PFSK-1 (cell line): ENCODE data around the gene HEXA.

ENCODE experiments used
- FOXP2 ChIP-seq: optimal IDR thresholded peaks from 2 replicates; pipeline ENCODE3; 2011; ENCODE audit warnings: borderline replicate concordance, control low read depth, inconsistent platforms; ENCODE audit not compliant: insufficient read depth; ENCODE audit errors: extremely low read length, extremely low read depth
- POLR2AphosphoS5 ChIP-seq: IDR thresholded peaks from 2 replicates; pipeline ENCODE4 v1.6.1; 2012; ENCODE audit warnings: low read depth, mild to moderate bottlenecking, control low read depth, low read length, moderate library complexity
- SIN3A ChIP-seq: IDR thresholded peaks from 2 replicates; pipeline ENCODE4 v1.6.1; 2012; ENCODE audit warnings: mild to moderate bottlenecking, low read length, moderate library complexity, borderline replicate concordance; ENCODE audit not compliant: insufficient read depth
- TAF1 ChIP-seq: IDR thresholded peaks from 2 replicates; pipeline ENCODE4 v1.6.1; 2012; ENCODE audit warnings: low read length, control low read depth, borderline replicate concordance; ENCODE audit not compliant: insufficient read depth
- TF ChIP-seq, protein P1 (sequence below), 2 experiments: IDR thresholded peaks; 2 replicates each; pipeline versions ENCODE4 v1.6.1 to v1.8.0; 2011 to 2012; ENCODE audit warnings: low read depth in 2 of 2, low read length in 2 of 2, control low read depth in 1 of 2, inconsistent platforms in 1 of 2, mild to moderate bottlenecking in 1 of 2, moderate library complexity in 1 of 2; ENCODE audit not compliant: insufficient read depth in 1 of 2

HEXA gene

DNA sequence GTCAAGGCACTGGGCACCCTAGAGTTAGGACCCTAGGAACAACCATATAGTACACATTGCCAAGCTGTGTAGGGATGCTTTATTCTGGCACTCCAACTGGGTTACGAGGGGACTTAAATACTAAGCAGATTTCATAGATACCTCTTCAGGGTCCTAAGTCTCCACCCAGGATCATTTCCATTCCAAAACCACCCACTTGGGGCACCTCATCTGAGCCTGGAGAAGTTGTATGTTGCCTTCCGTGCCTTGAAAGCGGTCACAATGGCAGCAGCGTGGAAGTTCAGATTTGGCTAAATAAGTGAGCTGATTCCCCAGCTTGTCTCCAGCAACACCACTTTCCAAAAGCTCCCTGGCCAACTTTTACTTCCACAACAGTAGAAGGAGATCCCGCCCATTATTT, 26.9 kb upstream of the HEXA start:
- TF ChIP-seq SIN3A, result no peak
- TF ChIP-seq POLR2AphosphoS5, result no peak
- no peak for TF ChIP-seq TAF1
- TF ChIP-seq FOXP2, result no peak
- TF ChIP-seq, protein P1, sequence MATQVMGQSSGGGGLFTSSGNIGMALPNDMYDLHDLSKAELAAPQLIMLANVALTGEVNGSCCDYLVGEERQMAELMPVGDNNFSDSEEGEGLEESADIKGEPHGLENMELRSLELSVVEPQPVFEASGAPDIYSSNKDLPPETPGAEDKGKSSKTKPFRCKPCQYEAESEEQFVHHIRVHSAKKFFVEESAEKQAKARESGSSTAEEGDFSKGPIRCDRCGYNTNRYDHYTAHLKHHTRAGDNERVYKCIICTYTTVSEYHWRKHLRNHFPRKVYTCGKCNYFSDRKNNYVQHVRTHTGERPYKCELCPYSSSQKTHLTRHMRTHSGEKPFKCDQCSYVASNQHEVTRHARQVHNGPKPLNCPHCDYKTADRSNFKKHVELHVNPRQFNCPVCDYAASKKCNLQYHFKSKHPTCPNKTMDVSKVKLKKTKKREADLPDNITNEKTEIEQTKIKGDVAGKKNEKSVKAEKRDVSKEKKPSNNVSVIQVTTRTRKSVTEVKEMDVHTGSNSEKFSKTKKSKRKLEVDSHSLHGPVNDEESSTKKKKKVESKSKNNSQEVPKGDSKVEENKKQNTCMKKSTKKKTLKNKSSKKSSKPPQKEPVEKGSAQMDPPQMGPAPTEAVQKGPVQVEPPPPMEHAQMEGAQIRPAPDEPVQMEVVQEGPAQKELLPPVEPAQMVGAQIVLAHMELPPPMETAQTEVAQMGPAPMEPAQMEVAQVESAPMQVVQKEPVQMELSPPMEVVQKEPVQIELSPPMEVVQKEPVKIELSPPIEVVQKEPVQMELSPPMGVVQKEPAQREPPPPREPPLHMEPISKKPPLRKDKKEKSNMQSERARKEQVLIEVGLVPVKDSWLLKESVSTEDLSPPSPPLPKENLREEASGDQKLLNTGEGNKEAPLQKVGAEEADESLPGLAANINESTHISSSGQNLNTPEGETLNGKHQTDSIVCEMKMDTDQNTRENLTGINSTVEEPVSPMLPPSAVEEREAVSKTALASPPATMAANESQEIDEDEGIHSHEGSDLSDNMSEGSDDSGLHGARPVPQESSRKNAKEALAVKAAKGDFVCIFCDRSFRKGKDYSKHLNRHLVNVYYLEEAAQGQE (IDR thresholded peaks at IDR 0.05; ENCODE audit: insufficient read depth in 1 of 2, low read depth in 2 of 2, low read length in 2 of 2), result no peak

DNA sequence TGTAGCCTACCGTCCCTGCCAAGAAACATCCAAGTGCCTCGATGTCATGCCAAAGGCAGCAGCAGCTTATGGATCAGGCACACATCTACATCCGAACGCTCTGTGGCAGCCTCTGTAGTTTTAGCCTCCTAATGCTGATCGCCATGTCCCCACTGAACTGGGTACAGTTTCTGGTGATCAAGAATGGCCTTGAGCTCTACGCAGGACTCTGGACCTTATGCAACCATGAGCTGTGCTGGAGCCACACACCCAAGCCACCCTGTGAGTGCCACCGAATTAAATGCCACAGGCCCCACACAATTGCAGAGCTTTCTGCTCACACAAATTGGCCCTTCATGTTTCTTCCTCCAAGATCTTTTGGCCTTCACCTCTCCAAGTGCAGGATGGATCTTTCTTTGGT, 22.8 kb upstream of the HEXA start:
- TF ChIP-seq FOXP2 (no peak), SIN3A (no peak), TAF1 (no peak), POLR2AphosphoS5 (no peak)
- TF ChIP-seq, protein P1 (IDR thresholded peaks at IDR 0.05; ENCODE audit: insufficient read depth in 1 of 2, low read depth in 2 of 2, low read length in 2 of 2), result no peak

DNA sequence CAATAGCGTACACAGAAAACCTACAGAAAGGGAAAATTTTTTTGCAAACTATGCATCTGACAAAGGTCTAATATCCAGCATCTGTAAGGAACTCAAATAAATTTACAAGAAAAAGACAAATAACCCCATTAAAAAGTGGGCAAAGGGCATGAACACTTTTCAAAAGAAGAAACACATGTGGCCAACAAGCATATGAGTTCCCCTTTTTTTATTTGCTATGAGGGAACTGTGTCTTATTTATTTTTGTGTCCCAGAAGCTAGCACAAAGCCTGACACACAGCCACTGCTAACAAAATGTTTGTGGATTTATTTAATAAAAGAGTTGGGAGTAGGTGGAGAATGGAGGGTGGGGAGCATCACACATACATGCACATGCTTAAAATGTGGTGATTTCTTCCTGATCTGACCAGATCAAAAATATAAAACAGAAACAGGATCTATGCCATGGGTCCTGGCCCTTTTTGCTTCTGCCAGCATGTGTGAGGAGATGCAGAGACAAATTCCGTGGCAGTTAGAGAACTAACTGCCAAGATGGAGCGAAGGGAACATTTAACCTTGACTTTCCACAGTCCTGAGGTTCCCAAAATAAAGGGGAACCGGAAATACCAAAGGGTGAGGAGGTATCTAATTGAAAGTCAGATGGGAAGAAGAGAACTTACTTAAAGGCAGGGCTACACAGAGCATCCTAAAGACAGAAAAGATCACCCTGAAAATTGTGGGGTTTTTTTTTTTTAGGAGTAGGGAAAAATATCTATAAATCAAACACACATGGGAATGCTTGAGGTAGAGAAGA, 22.2 kb upstream of the HEXA start, which contains the start of gene TMEM202:
Gene TMEM202 (plus strand): TSS at position 510 of the 793 bp plus-strand sequence. CDS start 22 bp downstream, at position 532.
- TF ChIP-seq TAF1 (no peak), FOXP2 (no peak), POLR2AphosphoS5 (no peak), SIN3A (no peak)
- TF ChIP-seq, protein P1 (IDR thresholded peaks at IDR 0.05; ENCODE audit: insufficient read depth in 1 of 2, low read depth in 2 of 2, low read length in 2 of 2), result no peak

DNA sequence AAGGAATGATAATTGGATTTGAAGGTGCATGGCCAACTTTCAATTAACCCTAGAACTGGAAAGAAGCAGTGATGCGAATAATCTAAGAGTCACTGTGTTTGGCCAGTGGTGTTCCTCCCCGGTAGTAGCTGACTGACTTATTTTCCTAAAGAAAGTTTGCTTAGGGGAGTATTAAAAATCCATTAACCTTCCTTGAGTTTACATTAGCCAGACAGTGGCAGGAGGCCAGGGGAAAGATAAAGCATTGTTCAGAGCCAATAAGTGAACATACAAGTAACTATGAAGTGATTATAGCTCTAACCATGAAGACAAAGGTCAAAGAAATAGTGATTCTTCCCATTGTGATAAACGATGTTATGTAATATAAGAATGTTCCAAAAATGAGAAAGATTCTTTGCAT, 13.4 kb upstream of the HEXA start:
- no peak for TF ChIP-seq TAF1
- TF ChIP-seq, protein P1 (IDR thresholded peaks at IDR 0.05; ENCODE audit: insufficient read depth in 1 of 2, low read depth in 2 of 2, low read length in 2 of 2), result no peak
- TF ChIP-seq SIN3A, result no peak
- no peak for TF ChIP-seq FOXP2
- no peak for TF ChIP-seq POLR2AphosphoS5
